GM23248 (cell line): Measurements from ENCODE around the gene CCDC78.

Source experiments
- EZH2 ChIP-seq: fragments of 200-600 bp; sonication (generic); IDR thresholded peaks from 2 replicates; pipeline ENCODE4 v1.6.1; 2018; ENCODE audit warnings: antibody characterized with exemption, mild to moderate bottlenecking; ENCODE audit not compliant: insufficient read depth, poor library complexity, severe bottlenecking
- EZH2phosphoT487 ChIP-seq: fragments of 200-600 bp; sonication (generic); IDR thresholded peaks from 2 replicates; pipeline ENCODE4 v1.6.1; 2018; ENCODE audit warnings: antibody characterized with exemption, moderate library complexity, mild to moderate bottlenecking, low read depth; ENCODE audit not compliant: insufficient read depth

GRCh38 chr16:769934-770333 is 43.7 kb upstream of the CCDC78 start:
- TF ChIP-seq EZH2phosphoT487, result no peak
- no peak for TF ChIP-seq EZH2
